ENCODE data around the gene RND1. TPM values are rescaled to one million over a fixed set of nuclear protein-coding genes. Genes with fewer than 3 reads are reported as not detected.

RND1 gene
- total RNA-seq, 1 donor from 2014 or later = 5.9 TPM

DNA sequence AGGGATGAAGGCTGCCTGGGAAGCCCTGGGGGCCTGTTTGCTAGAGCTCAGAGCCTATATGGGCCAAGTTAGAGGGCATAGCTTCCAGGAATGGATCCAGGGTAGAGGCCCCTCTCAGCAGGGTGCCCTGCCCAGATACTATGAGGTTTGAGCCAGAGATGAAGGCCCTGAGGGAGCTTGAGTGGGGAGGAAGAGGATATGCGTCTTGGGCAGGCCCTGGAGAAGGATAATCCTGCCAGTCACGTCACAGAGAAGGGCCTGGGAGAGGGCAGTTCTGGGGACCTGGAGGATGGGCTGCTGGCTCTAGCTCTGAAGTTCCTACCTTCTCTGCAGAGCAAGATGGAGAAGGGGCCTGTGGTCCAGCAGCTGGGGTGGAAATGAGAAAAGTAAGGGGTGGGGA is 53.3 kb downstream of the RND1 start:
- Histone ChIP-seq H3K36me3 (no peaks in the 10 kb centered on the region), H3K9me3 (no peaks in the 10 kb centered on the region), H3K4me3 (no peak overlapping the region), H3K27me3 (ENCODE audit: low read depth) (no peaks in the 10 kb centered on the region), H3K27ac (no peak overlapping the region), H3K4me1 (peaks cover 34% of the 10 kb centered on the region)
- ATAC-seq = no peak
- TF ChIP-seq, protein P1, sequence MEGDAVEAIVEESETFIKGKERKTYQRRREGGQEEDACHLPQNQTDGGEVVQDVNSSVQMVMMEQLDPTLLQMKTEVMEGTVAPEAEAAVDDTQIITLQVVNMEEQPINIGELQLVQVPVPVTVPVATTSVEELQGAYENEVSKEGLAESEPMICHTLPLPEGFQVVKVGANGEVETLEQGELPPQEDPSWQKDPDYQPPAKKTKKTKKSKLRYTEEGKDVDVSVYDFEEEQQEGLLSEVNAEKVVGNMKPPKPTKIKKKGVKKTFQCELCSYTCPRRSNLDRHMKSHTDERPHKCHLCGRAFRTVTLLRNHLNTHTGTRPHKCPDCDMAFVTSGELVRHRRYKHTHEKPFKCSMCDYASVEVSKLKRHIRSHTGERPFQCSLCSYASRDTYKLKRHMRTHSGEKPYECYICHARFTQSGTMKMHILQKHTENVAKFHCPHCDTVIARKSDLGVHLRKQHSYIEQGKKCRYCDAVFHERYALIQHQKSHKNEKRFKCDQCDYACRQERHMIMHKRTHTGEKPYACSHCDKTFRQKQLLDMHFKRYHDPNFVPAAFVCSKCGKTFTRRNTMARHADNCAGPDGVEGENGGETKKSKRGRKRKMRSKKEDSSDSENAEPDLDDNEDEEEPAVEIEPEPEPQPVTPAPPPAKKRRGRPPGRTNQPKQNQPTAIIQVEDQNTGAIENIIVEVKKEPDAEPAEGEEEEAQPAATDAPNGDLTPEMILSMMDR (IDR thresholded peaks at IDR 0.05) = no peak
- DNase-seq = no peak
- intact Hi-C loops (cut with DNase I) = no loop called here

DNA sequence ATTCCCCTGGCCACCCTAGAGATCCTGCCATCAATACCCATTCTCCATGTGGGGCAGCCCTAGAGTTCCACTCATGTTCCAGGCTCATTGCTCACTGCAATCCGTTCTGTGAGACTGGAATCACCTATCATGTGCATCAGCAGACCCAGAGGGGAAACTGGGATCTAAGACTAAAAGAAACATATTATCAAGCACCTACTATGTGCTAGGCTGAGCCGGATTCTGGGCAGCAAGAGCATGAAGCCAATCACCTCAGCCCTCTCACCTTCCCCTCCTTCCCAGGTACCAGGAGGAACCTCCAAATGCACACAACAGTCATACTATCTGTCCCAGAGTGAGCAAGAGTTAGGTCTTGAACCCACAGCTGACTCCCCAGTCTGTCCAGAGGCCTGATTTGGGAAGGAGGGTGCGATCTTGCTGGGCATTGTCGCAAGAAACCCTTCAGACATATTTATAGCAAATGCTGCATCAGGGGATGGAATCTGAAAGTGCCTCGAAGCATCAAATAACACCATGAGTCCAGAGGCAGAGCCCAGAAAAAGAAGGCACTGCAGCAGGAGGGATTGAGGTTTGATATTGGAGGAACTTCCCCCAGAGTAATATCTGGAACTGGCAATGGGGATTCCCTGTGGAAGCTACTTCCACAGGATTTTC is 54.1 kb downstream of the RND1 start:
- TF ChIP-seq, protein P1 (IDR thresholded peaks at IDR 0.05) = no peak
- no peak for DNase-seq
- Histone ChIP-seq H3K36me3 (no peaks in the 10 kb centered on the region), H3K9me3 (no peaks in the 10 kb centered on the region), H3K27ac (no peak overlapping the region), H3K4me1 (peaks cover 29% of the 10 kb centered on the region), H3K4me3 (no peak overlapping the region), H3K27me3 (ENCODE audit: low read depth) (no peaks in the 10 kb centered on the region)
- intact Hi-C loops (cut with DNase I) = no loop called here
- ATAC-seq = no peak

DNA sequence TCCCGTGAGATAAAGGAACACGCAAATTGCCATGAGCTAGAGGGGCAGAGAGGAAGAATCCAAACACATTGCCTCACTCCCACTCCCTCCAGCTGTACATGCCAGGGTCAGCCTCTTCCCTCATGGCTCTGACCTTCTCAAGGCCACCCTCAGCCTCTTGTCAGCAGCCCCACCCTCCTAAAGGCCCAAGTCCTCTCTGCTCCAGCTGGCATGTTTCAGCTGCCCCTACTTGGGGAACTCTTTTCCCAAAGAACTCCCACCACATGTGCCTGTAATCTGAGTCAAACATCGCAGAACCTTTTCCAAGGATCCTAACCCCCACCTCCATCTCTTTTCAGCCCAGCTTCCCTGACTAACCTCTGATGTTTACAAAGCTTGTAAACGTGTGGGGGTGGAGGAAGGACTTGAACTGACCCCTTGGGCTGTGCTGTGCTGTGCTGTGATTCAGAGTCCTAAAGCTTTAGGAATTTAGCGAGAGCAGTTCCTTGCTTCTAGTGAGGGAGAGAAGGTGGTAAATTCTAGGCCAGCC is 54.7 kb downstream of the RND1 start:
- intact Hi-C loops (cut with DNase I) = no loop called here
- H3K27ac ChIP-seq = no peak overlapping the region
- no peak for ATAC-seq

DNA sequence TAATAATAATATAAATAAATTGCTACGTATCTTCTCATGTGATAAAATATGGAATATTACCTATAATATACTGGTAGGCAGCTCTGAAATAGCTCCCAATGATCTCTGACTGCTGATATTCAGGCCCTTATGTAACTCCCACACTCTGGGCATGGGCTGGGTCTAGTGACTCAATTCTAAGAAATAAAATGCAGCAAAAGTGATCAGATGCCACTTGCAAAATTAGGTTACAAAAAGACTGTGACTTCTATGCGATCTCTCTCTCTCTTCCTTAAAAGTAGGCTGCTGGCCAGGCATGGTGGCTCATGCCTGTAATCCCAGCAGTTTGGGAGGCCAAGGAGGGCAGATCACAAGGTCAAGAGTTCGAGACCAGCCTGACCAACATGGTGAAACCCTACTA is 57.7 kb downstream of the RND1 start:
- no peak for ATAC-seq
- Histone ChIP-seq H3K4me1 (peaks cover 7% of the 10 kb centered on the region), H3K27me3 (ENCODE audit: low read depth) (no peaks in the 10 kb centered on the region), H3K36me3 (no peaks in the 10 kb centered on the region), H3K9me3 (no peaks in the 10 kb centered on the region), H3K27ac (no peak overlapping the region), H3K4me3 (no peak overlapping the region)
- TF ChIP-seq, protein P1 (IDR thresholded peaks at IDR 0.05) = no peak
- no peak for DNase-seq
- intact Hi-C loops (cut with DNase I) = no loop called here

More for the DNA sequence above, 54.7 kb downstream of the RND1 start:
- Histone ChIP-seq H3K36me3 (no peaks in the 10 kb centered on the region), H3K4me1 (peaks cover 23% of the 10 kb centered on the region), H3K9me3 (no peaks in the 10 kb centered on the region), H3K27me3 (ENCODE audit: low read depth) (no peaks in the 10 kb centered on the region), H3K4me3 (no peak overlapping the region)
- TF ChIP-seq, protein P1 (IDR thresholded peaks at IDR 0.05) = no peak
- no peak for DNase-seq

Other genes with a start within 250 kb of the RND1 start
- gene KANSL2, start 183.6 kb downstream of the RND1 start, total RNA-seq = 38.3 TPM
- 34.1 TPM for gene CCNT1, start 149.2 kb downstream of the RND1 start, total RNA-seq
- gene ADCY6, start 76.8 kb downstream of the RND1 start, total RNA-seq = 42.7 TPM
- gene CACNB3, start 47.4 kb downstream of the RND1 start, total RNA-seq = 23.5 TPM
- gene DDX23, start 13.7 kb downstream of the RND1 start, total RNA-seq = 76.8 TPM
- gene FKBP11, start 59.6 kb upstream of the RND1 start, total RNA-seq = 24.9 TPM
- 155 TPM for gene ARF3, start 91.6 kb upstream of the RND1 start, total RNA-seq
- 0.77 TPM for gene WNT10B, start 105.9 kb upstream of the RND1 start, total RNA-seq
- gene WNT1, start 112.5 kb upstream of the RND1 start, total RNA-seq = not detected
- gene DDN, start 133.5 kb upstream of the RND1 start, total RNA-seq = not detected
- gene PRKAG1, start 152.9 kb upstream of the RND1 start, total RNA-seq = 49.2 TPM
- 114 TPM for gene KMT2D, start 194.9 kb upstream of the RND1 start, total RNA-seq
- 1.5 TPM for gene RHEBL1, start 204.1 kb upstream of the RND1 start, total RNA-seq
- 1.5 TPM for gene DHH, start 228.9 kb upstream of the RND1 start, total RNA-seq
- gene LMBR1L, start 245.0 kb upstream of the RND1 start, total RNA-seq = 61.7 TPM

Data from lower lobe of right lung (tissue), 2 donors.